KMS-11 (cell line): ENCODE data around the gene SETD1B.
"Not testable (repeated sequence)": the region's sequence is repeated elsewhere in the genome, so short reads cannot be mapped to it uniquely, and the experiment has no call there.

Source experiments
- H2AFZ ChIP-seq: fragments of 200-600 bp; sonication (generic); 2 replicates; pipeline ENCODE4 v1.6.1; 2016; ENCODE audit warnings: antibody characterized with exemption, mixed run types, low read depth
- H3K27ac ChIP-seq: fragments of 200-600 bp; sonication (generic); 2 replicates; pipeline ENCODE4 v1.6.1; 2016; ENCODE audit warnings: mild to moderate bottlenecking, mixed run types
- H3K27me3 ChIP-seq: fragments of 200-600 bp; sonication (generic); 2 replicates; pipeline ENCODE4 v1.6.1; 2017; ENCODE audit warnings: mild to moderate bottlenecking, low read depth, mixed run types, moderate library complexity; ENCODE audit not compliant: insufficient read depth
- H3K36me3 ChIP-seq: fragments of 200-600 bp; sonication (generic); 2 replicates; pipeline ENCODE4 v1.6.1; 2017; ENCODE audit warnings: mild to moderate bottlenecking, mixed run types; ENCODE audit not compliant: insufficient read depth
- H3K4me1 ChIP-seq: fragments of 200-600 bp; sonication (generic); 2 replicates; pipeline ENCODE4 v1.6.1; 2016; ENCODE audit warnings: mild to moderate bottlenecking, low read depth, mixed run types; ENCODE audit not compliant: poor library complexity, severe bottlenecking
- H3K4me2 ChIP-seq: fragments of 200-600 bp; sonication (generic); 2 replicates; pipeline ENCODE4 v1.7.0; 2016; ENCODE audit warnings: mild to moderate bottlenecking, mixed run types
- H3K4me3 ChIP-seq: fragments of 200-600 bp; sonication (generic); IDR thresholded peaks from 2 replicates; pipeline ENCODE4 v1.6.1; 2017; ENCODE audit warnings: low read depth, low read length, mixed read lengths; ENCODE audit not compliant: insufficient read depth
- H3K79me2 ChIP-seq: fragments of 200-600 bp; sonication (generic); 2 replicates; pipeline ENCODE4 v1.6.1; 2016; ENCODE audit warnings: low read depth, mixed run types; ENCODE audit not compliant: insufficient read depth
- H3K9ac ChIP-seq: fragments of 200-600 bp; sonication (generic); 2 replicates; pipeline ENCODE4 v1.6.1; 2016; ENCODE audit warnings: mild to moderate bottlenecking, mixed run types
- H4K20me1 ChIP-seq: fragments of 200-600 bp; sonication (generic); 2 replicates; pipeline ENCODE4 v1.6.1; 2016; ENCODE audit warnings: mild to moderate bottlenecking, mixed run types; ENCODE audit not compliant: insufficient read depth
- CTCF ChIP-seq: fragments of 200-600 bp; sonication (generic); conservative IDR thresholded peaks from 2 replicates; pipeline ENCODE4 v1.6.1; 2017; ENCODE audit warnings: low read depth, mild to moderate bottlenecking, antibody characterized with exemption, low read length, moderate library complexity, mixed read lengths

The SETD1B gene

GRCh38 chr12:121866331-121866730, 62.5 kb downstream of the SETD1B start:
- Histone ChIP-seq H3K36me3 (no peaks in the 10 kb centered on the region), H4K20me1 (no peaks in the 10 kb centered on the region), H3K9ac (no peak overlapping the region), H3K4me2 (no peak overlapping the region), H3K27ac (no peak overlapping the region), H3K4me3 (no peak overlapping the region), H2AFZ (no peak overlapping the region), H3K27me3 (no peaks in the 10 kb centered on the region), H3K4me1 (peaks cover 7% of the 10 kb centered on the region), H3K79me2 (no peaks in the 10 kb centered on the region)
- TF ChIP-seq CTCF, result no peak

- H3K27ac ChIP-seq, H3K36me3 ChIP-seq, H3K27me3 ChIP-seq, H3K4me3 ChIP-seq, H3K4me1 ChIP-seq, H3K4me2 ChIP-seq, H2AFZ ChIP-seq, H3K79me2 ChIP-seq, H3K9ac ChIP-seq, H4K20me1 ChIP-seq: not testable (repeated sequence)
Measured at GRCh38 chr12:121869229-121869628, 65.4 kb downstream of the SETD1B start.

GRCh38 chr12:121871467-121871866, 67.7 kb downstream of the SETD1B start:
- Histone ChIP-seq H2AFZ (no peak overlapping the region), H3K4me3 (no peak overlapping the region), H4K20me1 (no peaks in the 10 kb centered on the region), H3K27me3 (no peaks in the 10 kb centered on the region), H3K4me2 (no peak overlapping the region), H3K9ac (no peak overlapping the region), H3K36me3 (no peaks in the 10 kb centered on the region), H3K27ac (no peak overlapping the region), H3K4me1 (no peaks in the 10 kb centered on the region), H3K79me2 (no peaks in the 10 kb centered on the region)
- no peak for TF ChIP-seq CTCF

GRCh38 chr12:121872546-121873215, 68.9 kb downstream of the SETD1B start:
- H3K27me3 ChIP-seq, result no peaks in the 10 kb centered on the region
- no peaks in the 10 kb centered on the region for H3K36me3 ChIP-seq
- no peaks in the 10 kb centered on the region for H3K4me1 ChIP-seq
- H3K79me2 ChIP-seq, result no peaks in the 10 kb centered on the region
- no peaks in the 10 kb centered on the region for H4K20me1 ChIP-seq
- H3K27ac ChIP-seq, result no peak overlapping the region
- H2AFZ ChIP-seq, result no peak overlapping the region
- H3K9ac ChIP-seq, result no peak overlapping the region
- no peak for TF ChIP-seq CTCF
- H3K4me2 ChIP-seq, result no peak overlapping the region
- no peak overlapping the region for H3K4me3 ChIP-seq

- H3K27ac ChIP-seq, result no peak overlapping the region
- H3K4me2 ChIP-seq, result no peak overlapping the region
- H3K4me1 ChIP-seq, result no peaks in the 10 kb centered on the region
- no peak overlapping the region for H3K4me3 ChIP-seq
- no peaks in the 10 kb centered on the region for H4K20me1 ChIP-seq
- no peaks in the 10 kb centered on the region for H3K36me3 ChIP-seq
- H3K27me3 ChIP-seq, result no peaks in the 10 kb centered on the region
- H3K9ac ChIP-seq, result no peak overlapping the region
- H3K79me2 ChIP-seq, result no peaks in the 10 kb centered on the region
- no peak for TF ChIP-seq CTCF
- H2AFZ ChIP-seq, result no peak overlapping the region
Measured at GRCh38 chr12:121873216-121873569, 69.4 kb downstream of the SETD1B start.
